ENCODE measurements around the gene CDC123.
"Not testable (repeated sequence)": the region's sequence is repeated elsewhere in the genome, so short reads cannot be mapped to it uniquely, and the experiment has no call there.

The CDC123 gene

GRCh38 chr10:12218991-12219390, 23.0 kb downstream of the CDC123 start:
- H3K4me1 ChIP-seq (ENCODE audit: control insufficient read depth, insufficient read depth, low read length) = peaks cover 15% of the 10 kb centered on the region

DNA sequence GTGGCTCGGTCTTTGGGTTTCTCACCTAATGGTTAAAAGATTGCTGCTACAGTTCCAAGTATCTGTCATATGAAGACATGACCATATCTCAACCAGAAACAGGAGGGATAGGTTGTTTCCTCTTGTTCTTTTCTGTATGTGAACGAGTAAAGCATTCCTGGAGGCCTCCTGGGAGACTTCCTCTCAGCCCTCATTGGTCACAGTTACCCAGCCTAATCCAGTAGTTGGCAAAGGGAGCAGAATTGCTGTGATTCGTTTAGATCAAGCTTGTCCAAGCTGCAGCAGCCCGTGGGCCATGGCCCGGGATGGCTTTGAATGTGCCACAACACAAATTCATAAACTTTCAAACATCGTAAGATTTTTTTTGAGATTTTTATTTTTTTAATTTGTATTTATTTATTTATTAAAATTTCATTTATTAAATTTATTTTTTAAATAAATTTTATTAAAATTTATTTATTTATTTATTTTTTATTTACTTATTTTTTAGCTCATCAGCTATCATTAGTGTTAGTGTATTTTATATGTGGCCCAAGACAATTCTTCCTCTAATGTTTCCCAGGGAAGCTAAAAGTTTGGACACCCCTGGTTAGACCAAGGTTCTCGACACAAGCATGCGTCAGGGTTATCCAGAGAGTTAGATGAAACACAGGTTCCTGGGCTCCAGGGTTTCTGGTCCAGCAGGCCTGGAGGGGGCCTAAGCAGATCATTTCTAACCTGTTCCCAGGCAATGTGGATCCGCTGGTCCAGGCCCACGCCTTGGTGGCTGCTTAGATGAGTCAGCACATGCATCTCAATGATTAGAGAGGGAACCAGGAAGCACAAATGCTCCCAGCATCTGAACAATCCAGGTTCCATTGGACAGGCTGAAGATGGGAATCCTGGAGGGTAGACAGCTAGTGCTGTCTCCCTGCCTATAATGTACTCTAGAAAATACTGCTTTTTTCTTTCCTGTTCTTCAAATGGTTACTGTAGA, 25.6 kb downstream of the CDC123 start:
- H3K36me3 ChIP-seq (ENCODE audit: control insufficient read depth, insufficient read depth, low read length) = no peaks in the 10 kb centered on the region
- H3K4me1 ChIP-seq (ENCODE audit: control insufficient read depth, insufficient read depth, low read length) = peaks cover 7% of the 10 kb centered on the region
- no peak overlapping the region for H3K4me3 ChIP-seq (ENCODE audit: low read length)
- no peak overlapping the region for H3K9ac ChIP-seq (ENCODE audit: low read length)
- H3K27ac ChIP-seq (ENCODE audit: low read depth, low read length) = peak overlapping the region; percentile 19
- H3K27me3 ChIP-seq (ENCODE audit: control insufficient read depth, insufficient read depth, low read length) = no peaks in the 10 kb centered on the region

More at GRCh38 chr10:12218991-12219390, 23.0 kb downstream of the CDC123 start:
- no peak overlapping the region for H3K9ac ChIP-seq (ENCODE audit: low read length)
- H3K36me3 ChIP-seq (ENCODE audit: control insufficient read depth, insufficient read depth, low read length) = no peaks in the 10 kb centered on the region
- no peaks in the 10 kb centered on the region for H3K27me3 ChIP-seq (ENCODE audit: control insufficient read depth, insufficient read depth, low read length)
- H3K4me3 ChIP-seq (ENCODE audit: low read length) = no peak overlapping the region
- H3K27ac ChIP-seq (ENCODE audit: low read depth, low read length) = no peak overlapping the region

DNA sequence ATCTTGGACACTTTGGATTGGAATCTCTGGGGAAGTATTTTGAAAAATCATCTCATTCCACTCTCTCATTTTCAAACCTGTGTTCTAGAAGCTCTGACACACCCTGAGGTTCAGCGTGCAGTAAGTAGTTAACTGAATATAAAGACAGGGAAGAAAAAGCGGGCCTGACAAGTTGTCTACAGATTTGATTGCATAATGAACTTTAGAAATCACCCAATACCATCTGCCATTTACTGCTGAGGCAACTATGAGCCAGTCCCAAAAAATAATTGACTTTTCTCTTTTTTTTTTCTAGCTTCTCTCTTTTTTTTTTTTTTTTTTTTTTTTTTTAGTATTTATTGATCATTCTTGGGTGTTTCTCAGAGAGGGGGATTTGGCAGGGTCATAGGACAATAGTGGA, 29.5 kb downstream of the CDC123 start:
- no peaks in the 10 kb centered on the region for H3K27me3 ChIP-seq (ENCODE audit: control insufficient read depth, insufficient read depth, low read length)
- no peak overlapping the region for H3K27ac ChIP-seq (ENCODE audit: low read depth, low read length)
- no peaks in the 10 kb centered on the region for H3K36me3 ChIP-seq (ENCODE audit: control insufficient read depth, insufficient read depth, low read length)
- no peak overlapping the region for H3K4me3 ChIP-seq (ENCODE audit: low read length)
- H3K9ac ChIP-seq (ENCODE audit: low read length) = no peak overlapping the region
- peaks cover 7% of the 10 kb centered on the region for H3K4me1 ChIP-seq (ENCODE audit: control insufficient read depth, insufficient read depth, low read length)

DNA sequence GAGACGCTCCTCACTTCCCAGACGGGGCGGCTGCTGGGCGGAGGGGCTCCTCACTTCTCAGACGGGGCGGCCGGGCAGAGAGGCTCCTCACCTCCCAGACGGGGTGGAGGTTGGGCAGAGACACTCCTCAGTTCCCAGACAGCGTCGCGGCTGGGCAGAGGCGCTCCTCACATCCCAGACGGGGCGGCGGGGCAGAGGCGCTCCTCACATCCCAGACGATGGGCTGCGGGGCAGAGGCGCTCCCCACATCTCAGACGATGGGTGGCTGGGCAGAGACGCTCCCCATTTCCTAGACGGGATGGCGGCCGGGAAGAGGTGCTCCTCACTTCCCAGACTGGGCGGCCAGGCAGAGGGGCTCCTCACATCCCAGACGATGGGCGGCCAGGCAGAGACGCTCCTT, 30.4 kb downstream of the CDC123 start:
- not testable (repeated sequence) for H3K9ac ChIP-seq (ENCODE audit: low read length); H3K27me3 ChIP-seq (ENCODE audit: control insufficient read depth, insufficient read depth, low read length); H3K36me3 ChIP-seq (ENCODE audit: control insufficient read depth, insufficient read depth, low read length); H3K4me3 ChIP-seq (ENCODE audit: low read length); H3K4me1 ChIP-seq (ENCODE audit: control insufficient read depth, insufficient read depth, low read length); H3K27ac ChIP-seq (ENCODE audit: low read depth, low read length)

GRCh38 chr10:12228851-12229250, 32.9 kb downstream of the CDC123 start:
- H3K4me3 ChIP-seq (ENCODE audit: low read length) = no peak overlapping the region
- no peaks in the 10 kb centered on the region for H3K36me3 ChIP-seq (ENCODE audit: control insufficient read depth, insufficient read depth, low read length)
- H3K9ac ChIP-seq (ENCODE audit: low read length) = no peak overlapping the region
- no peak overlapping the region for H3K27ac ChIP-seq (ENCODE audit: low read depth, low read length)
- H3K4me1 ChIP-seq (ENCODE audit: control insufficient read depth, insufficient read depth, low read length) = peaks cover 4% of the 10 kb centered on the region
- H3K27me3 ChIP-seq (ENCODE audit: control insufficient read depth, insufficient read depth, low read length) = no peaks in the 10 kb centered on the region

DNA sequence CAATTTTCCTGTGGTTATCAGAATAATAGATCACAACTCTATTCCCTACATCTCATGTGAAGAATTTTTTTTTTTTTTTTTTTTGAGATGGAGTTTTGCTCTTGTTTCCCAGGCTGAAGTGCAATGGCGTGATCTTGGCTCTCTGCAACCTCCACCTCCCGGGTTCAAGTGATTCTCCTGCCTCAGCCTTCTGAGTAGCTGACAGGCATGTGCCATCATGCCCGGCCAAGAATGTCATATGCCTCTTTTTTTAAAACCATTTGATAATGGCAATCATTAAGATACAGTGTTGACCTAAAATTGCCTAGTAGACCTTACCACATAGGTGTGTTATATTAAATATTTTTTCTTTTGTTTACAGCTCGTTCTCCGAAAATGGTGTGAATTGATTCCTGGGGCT, 38.7 kb downstream of the CDC123 start:
- not testable (repeated sequence) for H3K4me3 ChIP-seq (ENCODE audit: low read length); H3K36me3 ChIP-seq (ENCODE audit: control insufficient read depth, insufficient read depth, low read length); H3K9ac ChIP-seq (ENCODE audit: low read length); H3K27me3 ChIP-seq (ENCODE audit: control insufficient read depth, insufficient read depth, low read length); H3K27ac ChIP-seq (ENCODE audit: low read depth, low read length)
- peaks cover 14% of the 10 kb centered on the region for H3K4me1 ChIP-seq (ENCODE audit: control insufficient read depth, insufficient read depth, low read length)

- H3K9ac ChIP-seq (ENCODE audit: low read length) = no peak overlapping the region
- peaks cover 14% of the 10 kb centered on the region for H3K4me1 ChIP-seq (ENCODE audit: control insufficient read depth, insufficient read depth, low read length)
- no peaks in the 10 kb centered on the region for H3K27me3 ChIP-seq (ENCODE audit: control insufficient read depth, insufficient read depth, low read length)
- no peak overlapping the region for H3K27ac ChIP-seq (ENCODE audit: low read depth, low read length)
- H3K36me3 ChIP-seq (ENCODE audit: control insufficient read depth, insufficient read depth, low read length) = peaks cover 2% of the 10 kb centered on the region
- no peak overlapping the region for H3K4me3 ChIP-seq (ENCODE audit: low read length)
Measured at GRCh38 chr10:12235116-12235694, 39.2 kb downstream of the CDC123 start.

GRCh38 chr10:12235796-12236195, 39.8 kb downstream of the CDC123 start:
- Histone ChIP-seq H3K4me3 (ENCODE audit: low read length) (no peak overlapping the region), H3K36me3 (ENCODE audit: control insufficient read depth, insufficient read depth, low read length) (peaks cover 2% of the 10 kb centered on the region), H3K27ac (ENCODE audit: low read depth, low read length) (no peak overlapping the region)

DNA sequence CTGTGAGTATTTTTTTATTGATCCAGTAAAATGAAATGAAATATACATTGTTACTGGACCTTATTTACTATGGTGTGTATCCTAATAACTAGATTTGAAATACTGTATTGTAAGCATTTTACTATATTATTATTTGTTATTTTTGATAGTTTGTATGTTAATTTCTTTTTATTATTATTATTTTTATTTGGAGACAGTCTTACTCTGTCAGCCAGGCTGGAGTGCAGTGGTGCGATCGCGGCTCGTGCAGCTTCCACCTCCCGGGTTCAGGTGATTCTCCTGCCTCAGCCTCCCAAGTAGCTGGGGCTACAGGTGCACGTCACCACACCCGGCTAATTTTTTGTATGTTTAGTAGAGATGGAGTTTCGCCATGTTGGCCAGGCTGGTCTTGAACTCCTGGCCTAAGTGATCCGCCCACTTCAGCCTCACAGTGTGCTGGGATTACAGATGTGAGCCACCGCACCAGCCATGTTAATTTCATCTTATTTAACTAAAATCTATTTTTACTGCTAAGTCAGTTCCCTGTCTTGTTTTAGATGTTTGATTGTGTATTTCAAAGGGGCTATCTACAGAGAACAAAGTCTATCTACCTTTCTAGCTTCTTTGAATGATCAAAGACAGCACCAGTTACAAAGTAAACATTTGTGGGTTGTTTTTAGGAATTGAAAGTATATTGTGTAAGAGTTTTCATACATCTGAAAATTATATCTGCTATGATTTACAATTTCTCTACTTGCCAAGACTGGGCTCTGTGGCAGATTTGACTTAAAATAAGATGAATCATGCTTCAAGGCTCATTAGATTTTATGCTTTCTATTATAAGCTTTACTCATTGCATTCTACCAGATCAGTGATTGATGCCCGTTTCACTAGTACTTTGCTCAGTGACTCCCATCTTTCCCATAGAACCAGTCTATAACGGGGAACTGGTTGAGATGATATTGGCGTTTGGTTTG, 41.6 kb downstream of the CDC123 start:
- peaks cover 17% of the 10 kb centered on the region for H3K4me1 ChIP-seq (ENCODE audit: control insufficient read depth, insufficient read depth, low read length)
- H3K9ac ChIP-seq (ENCODE audit: low read length) = no peak overlapping the region
- H3K27ac ChIP-seq (ENCODE audit: low read depth, low read length) = no peak overlapping the region
- H3K4me3 ChIP-seq (ENCODE audit: low read length) = no peak overlapping the region
- peaks cover 2% of the 10 kb centered on the region for H3K36me3 ChIP-seq (ENCODE audit: control insufficient read depth, insufficient read depth, low read length)
- no peaks in the 10 kb centered on the region for H3K27me3 ChIP-seq (ENCODE audit: control insufficient read depth, insufficient read depth, low read length)

More at GRCh38 chr10:12235796-12236195, 39.8 kb downstream of the CDC123 start:
- Histone ChIP-seq H3K27me3 (ENCODE audit: control insufficient read depth, insufficient read depth, low read length) (no peaks in the 10 kb centered on the region), H3K9ac (ENCODE audit: low read length) (no peak overlapping the region), H3K4me1 (ENCODE audit: control insufficient read depth, insufficient read depth, low read length) (peaks cover 14% of the 10 kb centered on the region)

- H3K36me3 ChIP-seq (ENCODE audit: control insufficient read depth, insufficient read depth, low read length) = peaks cover 4% of the 10 kb centered on the region
- peaks cover 17% of the 10 kb centered on the region for H3K4me1 ChIP-seq (ENCODE audit: control insufficient read depth, insufficient read depth, low read length)
- H3K9ac ChIP-seq (ENCODE audit: low read length) = no peak overlapping the region
- H3K27ac ChIP-seq (ENCODE audit: low read depth, low read length) = no peak overlapping the region
- H3K27me3 ChIP-seq (ENCODE audit: control insufficient read depth, insufficient read depth, low read length) = no peaks in the 10 kb centered on the region
- H3K4me3 ChIP-seq (ENCODE audit: low read length) = no peak overlapping the region
Measured at GRCh38 chr10:12238821-12239220, 42.8 kb downstream of the CDC123 start.

GRCh38 chr10:12241810-12242529, 46.0 kb downstream of the CDC123 start:
- no peak overlapping the region for H3K9ac ChIP-seq (ENCODE audit: low read length)
- H3K4me3 ChIP-seq (ENCODE audit: low read length) = no peak overlapping the region
- H3K36me3 ChIP-seq (ENCODE audit: control insufficient read depth, insufficient read depth, low read length) = peaks cover 16% of the 10 kb centered on the region
- peaks cover 3% of the 10 kb centered on the region for H3K4me1 ChIP-seq (ENCODE audit: control insufficient read depth, insufficient read depth, low read length)
- peak overlapping the region; percentile 18 for H3K27ac ChIP-seq (ENCODE audit: low read depth, low read length)
- no peaks in the 10 kb centered on the region for H3K27me3 ChIP-seq (ENCODE audit: control insufficient read depth, insufficient read depth, low read length)

Data from rectal smooth muscle tissue (tissue), 1 donor.